H54 (cell line): ENCODE results near the gene TCF12.

Experiments used
- DNase-seq: peaks from one replicate; pipeline ENCODE4 v3.0.0; 2011; ENCODE audit warnings: low spot score, mixed read lengths; ENCODE audit not compliant: insufficient read length
- FAIRE-seq: peaks from 3 replicates; lab custom pipeline; 2011; peaks lifted over from hg19 to GRCh38; lab: Jason Lieb, UNC
- POLR2A ChIP-seq: IDR thresholded peaks from 2 replicates; pipeline ENCODE4 v1.6.1; 2011; ENCODE audit warnings: low read depth, mild to moderate bottlenecking, low read length

The TCF12 gene

GRCh38 chr15:56892659-56893363, 25.6 kb upstream of the TCF12 start:
- DNase-seq, result no peak
- no peak for TF ChIP-seq POLR2A
- no peak for FAIRE-seq

- FAIRE-seq (no peak), DNase-seq (no peak)
- TF ChIP-seq POLR2A, result no peak
These were observed 25.1 kb upstream of the TCF12 start for GRCh38 chr15:56893364-56893678.

GRCh38 chr15:56894601-56895000, 23.8 kb upstream of the TCF12 start:
- DNase-seq, result no peak
- TF ChIP-seq POLR2A, result no peak
- FAIRE-seq, result no peak

GRCh38 chr15:56901931-56902330, 16.5 kb upstream of the TCF12 start:
- FAIRE-seq (no peak), DNase-seq (no peak)
- TF ChIP-seq POLR2A, result no peak

GRCh38 chr15:56906766-56907165, 11.7 kb upstream of the TCF12 start:
- no peak for TF ChIP-seq POLR2A
- FAIRE-seq (no peak), DNase-seq (no peak)

GRCh38 chr15:56910801-56911200, 7.6 kb upstream of the TCF12 start:
- FAIRE-seq, result no peak
- TF ChIP-seq POLR2A, result no peak
- DNase-seq, result no peak

- DNase-seq (no peak), FAIRE-seq (no peak)
- no peak for TF ChIP-seq POLR2A
These were observed 5.2 kb upstream of the TCF12 start for GRCh38 chr15:56913241-56913640.

- no peak for TF ChIP-seq POLR2A
- DNase-seq, result no peak
These were observed 4.8 kb upstream of the TCF12 start for GRCh38 chr15:56913670-56914069.

GRCh38 chr15:56915888-56916287, 2.6 kb upstream of the TCF12 start:
- no peak for DNase-seq
- FAIRE-seq, result no peak
- no peak for TF ChIP-seq POLR2A

More at GRCh38 chr15:56913670-56914069, 4.8 kb upstream of the TCF12 start:
- FAIRE-seq, result no peak

- FAIRE-seq (no peak), DNase-seq (no peak)
- no peak for TF ChIP-seq POLR2A
These were observed 1.5 kb upstream of the TCF12 start for GRCh38 chr15:56916825-56917477.

- DNase-seq, result no peak
- no peak for TF ChIP-seq POLR2A
- no peak for FAIRE-seq
These were observed 795 bp upstream of the TCF12 start for GRCh38 chr15:56917652-56918045.

- FAIRE-seq (no peak), DNase-seq (peak; percentile 29)
- TF ChIP-seq POLR2A, result peak; percentile 61
These were observed 676 bp downstream of the TCF12 start for GRCh38 chr15:56919031-56919608.

GRCh38 chr15:56919609-56920366, 1.3 kb downstream of the TCF12 start:
- FAIRE-seq, result no peak
- no peak for TF ChIP-seq POLR2A
- DNase-seq, result peak; percentile 9

- FAIRE-seq (no peak), DNase-seq (no peak)
- TF ChIP-seq POLR2A, result no peak
These were observed 1.9 kb downstream of the TCF12 start for GRCh38 chr15:56920367-56920627.
